Measurements from ENCODE around the gene SHISAL2A.

Gene SHISAL2A

DNA sequence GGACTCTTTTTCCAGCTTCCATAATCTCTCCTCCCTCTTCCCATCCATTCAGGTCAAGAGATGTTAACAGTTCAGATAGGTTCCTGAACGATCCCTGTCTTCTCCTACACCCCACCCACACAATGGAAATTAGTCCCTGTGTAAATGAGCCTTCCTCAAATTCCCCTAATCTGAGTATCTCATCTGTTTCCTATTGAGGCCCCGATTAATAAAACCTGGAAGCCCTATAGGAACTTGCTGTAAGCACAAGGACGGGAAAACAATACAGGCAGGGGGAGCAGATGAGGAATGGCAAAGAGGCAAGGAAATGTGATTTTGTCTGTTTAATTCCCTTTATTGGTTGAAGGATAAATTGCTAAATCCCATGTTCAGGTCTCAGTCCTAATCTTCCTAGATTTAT, 37.9 kb upstream of the SHISAL2A start:
- H3K27ac ChIP-seq (ENCODE audit: low read length), result no peak overlapping the region
- no peaks in the 10 kb centered on the region for H4K20me1 ChIP-seq (ENCODE audit: insufficient read depth, low read length)
- ATAC-seq (ENCODE audit: insufficient read depth, low read depth), result no peak
- H3K4me2 ChIP-seq (ENCODE audit: insufficient read depth, low read length), result no peak overlapping the region
- H3K36me3 ChIP-seq (ENCODE audit: insufficient read depth, low read length), result no peaks in the 10 kb centered on the region
- H2AFZ ChIP-seq (ENCODE audit: low read depth, low read length), result no peak overlapping the region
- H3K9me3 ChIP-seq (ENCODE audit: insufficient read depth, low read length, severe bottlenecking), result no peaks in the 10 kb centered on the region
- H3K27me3 ChIP-seq (ENCODE audit: insufficient read depth, low read length, poor library complexity), result no peaks in the 10 kb centered on the region
- H3K79me2 ChIP-seq (ENCODE audit: insufficient read depth, low read length), result no peaks in the 10 kb centered on the region
- no peak overlapping the region for H3K9ac ChIP-seq (ENCODE audit: low read depth, low read length)
- no peak for DNase-seq
- no peaks in the 10 kb centered on the region for H3K4me1 ChIP-seq (ENCODE audit: insufficient read depth, low read length)
- no peak overlapping the region for H3K4me3 ChIP-seq (ENCODE audit: low read depth in 1 of 2, low read length in 2 of 2)
- TF ChIP-seq CTCF (IDR thresholded peaks at IDR 0.05; ENCODE audit: borderline replicate concordance, extremely low read depth, low read length, poor library complexity, severe bottlenecking) (no peak), EZH2 (IDR thresholded peaks at IDR 0.05; ENCODE audit: borderline replicate concordance, low read depth, low read length, severe bottlenecking) (no peak)

DNA sequence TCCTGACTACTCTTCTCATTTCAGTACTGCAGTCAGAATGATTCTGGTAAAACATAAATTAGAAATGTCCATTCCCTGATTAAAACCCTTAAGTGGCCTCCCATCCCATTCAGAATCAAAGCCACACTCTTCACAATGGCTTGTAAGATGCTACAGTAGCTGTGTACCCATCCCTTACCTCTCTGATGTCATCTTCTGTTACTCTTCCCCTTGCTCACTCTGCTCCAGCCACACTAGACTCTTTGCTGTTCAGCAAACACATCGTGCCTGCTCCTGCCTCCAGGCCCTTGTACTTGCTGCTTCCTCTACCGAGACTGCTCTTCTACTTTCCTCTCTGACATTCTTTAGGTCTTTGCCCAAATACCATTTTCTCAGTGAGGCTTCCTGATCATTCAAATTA, 35.1 kb upstream of the SHISAL2A start:
- ATAC-seq (ENCODE audit: insufficient read depth, low read depth) (no peak), DNase-seq (no peak)
- H3K27me3 ChIP-seq (ENCODE audit: insufficient read depth, low read length, poor library complexity), result no peaks in the 10 kb centered on the region
- TF ChIP-seq CTCF (IDR thresholded peaks at IDR 0.05; ENCODE audit: borderline replicate concordance, extremely low read depth, low read length, poor library complexity, severe bottlenecking) (no peak), EZH2 (IDR thresholded peaks at IDR 0.05; ENCODE audit: borderline replicate concordance, low read depth, low read length, severe bottlenecking) (no peak)
- H3K4me3 ChIP-seq (ENCODE audit: low read depth in 1 of 2, low read length in 2 of 2), result no peak overlapping the region
- peaks cover 19% of the 10 kb centered on the region for H3K79me2 ChIP-seq (ENCODE audit: insufficient read depth, low read length)
- H3K9me3 ChIP-seq (ENCODE audit: insufficient read depth, low read length, severe bottlenecking), result no peaks in the 10 kb centered on the region
- no peak overlapping the region for H3K4me2 ChIP-seq (ENCODE audit: insufficient read depth, low read length)
- no peak overlapping the region for H3K27ac ChIP-seq (ENCODE audit: low read length)
- H3K36me3 ChIP-seq (ENCODE audit: insufficient read depth, low read length), result no peaks in the 10 kb centered on the region
- H3K9ac ChIP-seq (ENCODE audit: low read depth, low read length), result no peak overlapping the region
- peaks cover 17% of the 10 kb centered on the region for H3K4me1 ChIP-seq (ENCODE audit: insufficient read depth, low read length)
- H2AFZ ChIP-seq (ENCODE audit: low read depth, low read length), result 0 out of 2 replicates have a peak overlapping the region, but pooled peaks have one; percentile 29
- H4K20me1 ChIP-seq (ENCODE audit: insufficient read depth, low read length), result no peaks in the 10 kb centered on the region

DNA sequence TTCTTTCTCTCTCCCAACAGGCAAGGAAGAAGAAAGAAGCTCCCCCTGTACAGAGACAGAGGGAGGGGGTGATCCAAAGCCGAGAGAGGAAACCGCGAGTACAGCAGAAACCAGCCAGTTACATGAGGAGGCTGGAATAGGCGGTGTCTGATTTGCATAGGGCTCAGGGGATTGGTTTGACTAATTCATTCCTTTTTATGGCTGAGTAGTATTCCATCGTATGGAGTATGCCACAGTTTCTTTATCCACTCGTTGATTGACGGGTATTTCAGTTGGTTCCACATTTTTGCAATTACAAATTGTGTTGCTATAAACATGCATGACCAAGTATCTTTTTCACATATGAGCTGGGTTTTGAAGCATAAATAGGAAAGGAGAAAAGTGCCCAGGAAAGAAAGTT, 34.2 kb upstream of the SHISAL2A start:
- H3K9ac ChIP-seq (ENCODE audit: low read depth, low read length), result no peak overlapping the region
- no peaks in the 10 kb centered on the region for H3K27me3 ChIP-seq (ENCODE audit: insufficient read depth, low read length, poor library complexity)
- TF ChIP-seq CTCF (IDR thresholded peaks at IDR 0.05; ENCODE audit: borderline replicate concordance, extremely low read depth, low read length, poor library complexity, severe bottlenecking) (no peak), EZH2 (IDR thresholded peaks at IDR 0.05; ENCODE audit: borderline replicate concordance, low read depth, low read length, severe bottlenecking) (no peak)
- peak; percentile 17 for DNase-seq
- no peaks in the 10 kb centered on the region for H3K9me3 ChIP-seq (ENCODE audit: insufficient read depth, low read length, severe bottlenecking)
- no peak for ATAC-seq (ENCODE audit: insufficient read depth, low read depth)
- no peak overlapping the region for H3K4me2 ChIP-seq (ENCODE audit: insufficient read depth, low read length)
- H3K79me2 ChIP-seq (ENCODE audit: insufficient read depth, low read length), result peaks cover 27% of the 10 kb centered on the region
- no peaks in the 10 kb centered on the region for H4K20me1 ChIP-seq (ENCODE audit: insufficient read depth, low read length)
- no peak overlapping the region for H3K27ac ChIP-seq (ENCODE audit: low read length)
- H3K4me1 ChIP-seq (ENCODE audit: insufficient read depth, low read length), result peaks cover 25% of the 10 kb centered on the region
- H3K4me3 ChIP-seq (ENCODE audit: low read depth in 1 of 2, low read length in 2 of 2), result no peak overlapping the region
- H3K36me3 ChIP-seq (ENCODE audit: insufficient read depth, low read length), result peaks cover under 1% of the 10 kb centered on the region; the same call in 1 of the 2 replicates
- no peak overlapping the region for H2AFZ ChIP-seq (ENCODE audit: low read depth, low read length)

DNA sequence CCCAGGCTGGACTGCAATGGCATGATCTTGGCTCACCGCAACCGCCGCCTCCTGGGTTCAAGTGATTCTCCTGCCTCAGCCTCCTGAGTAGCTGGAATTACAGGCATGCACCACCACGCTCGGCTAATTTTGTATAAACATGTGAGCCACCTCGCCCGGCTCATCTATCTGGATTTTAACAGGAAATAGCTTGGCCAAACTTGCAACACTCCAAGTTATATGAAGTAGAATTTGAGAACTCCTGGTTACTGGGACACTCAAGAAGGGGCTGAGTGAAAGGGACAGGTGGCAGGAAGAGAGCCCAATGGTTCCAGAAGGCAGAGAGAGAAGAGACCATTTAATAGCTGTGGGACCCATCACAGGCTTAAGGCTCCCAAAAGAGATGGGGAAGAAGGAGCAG, 33.7 kb upstream of the SHISAL2A start:
- Histone ChIP-seq H3K79me2 (ENCODE audit: insufficient read depth, low read length) (peaks cover 32% of the 10 kb centered on the region), H3K9ac (ENCODE audit: low read depth, low read length) (no peak overlapping the region), H3K27me3 (ENCODE audit: insufficient read depth, low read length, poor library complexity) (no peaks in the 10 kb centered on the region), H3K4me2 (ENCODE audit: insufficient read depth, low read length) (no peak overlapping the region), H3K9me3 (ENCODE audit: insufficient read depth, low read length, severe bottlenecking) (no peaks in the 10 kb centered on the region), H3K36me3 (ENCODE audit: insufficient read depth, low read length) (peaks cover 6% of the 10 kb centered on the region), H3K4me1 (ENCODE audit: insufficient read depth, low read length) (peaks cover 30% of the 10 kb centered on the region), H4K20me1 (ENCODE audit: insufficient read depth, low read length) (no peaks in the 10 kb centered on the region), H3K4me3 (ENCODE audit: low read depth in 1 of 2, low read length in 2 of 2) (no peak overlapping the region), H2AFZ (ENCODE audit: low read depth, low read length) (no peak overlapping the region), H3K27ac (ENCODE audit: low read length) (no peak overlapping the region)
- TF ChIP-seq CTCF (IDR thresholded peaks at IDR 0.05; ENCODE audit: borderline replicate concordance, extremely low read depth, low read length, poor library complexity, severe bottlenecking) (no peak), EZH2 (IDR thresholded peaks at IDR 0.05; ENCODE audit: borderline replicate concordance, low read depth, low read length, severe bottlenecking) (no peak)
- ATAC-seq (ENCODE audit: insufficient read depth, low read depth) (no peak), DNase-seq (no peak)
